Measurements from ENCODE around the gene CTXND1.

Gene CTXND1

GRCh38 chr15:80259942-80260510, 8.0 kb upstream of the CTXND1 start (continued):
- TF ChIP-seq PATZ1 (CRISPR knock-in tag; IDR thresholded peaks at IDR 0.05; ENCODE audit: borderline replicate concordance) (no peak), ESRRG (CRISPR knock-in tag; IDR thresholded peaks at IDR 0.05) (no peak), GLIS3 (CRISPR knock-in tag; IDR thresholded peaks at IDR 0.05) (no peak)

GRCh38 chr15:80251428-80252120, 439 bp downstream of the CTXND1 start:
- peak; percentile 37 for ATAC-seq
- TF ChIP-seq OSR1 (CRISPR knock-in tag; IDR thresholded peaks at IDR 0.05) (no peak), ZNF8 (CRISPR knock-in tag; IDR thresholded peaks at IDR 0.05) (no peak), GLIS3 (CRISPR knock-in tag; IDR thresholded peaks at IDR 0.05) (no peak), BACH2 (CRISPR knock-in tag; IDR thresholded peaks at IDR 0.05; ENCODE audit: borderline replicate concordance) (no peak), ZNF70 (CRISPR knock-in tag; IDR thresholded peaks at IDR 0.05) (no peak), POU6F1 (CRISPR knock-in tag; IDR thresholded peaks at IDR 0.05; ENCODE audit: borderline replicate concordance, low read depth) (no peak), ZFP3 (CRISPR knock-in tag; IDR thresholded peaks at IDR 0.05) (no peak), SNAI2 (CRISPR knock-in tag; IDR thresholded peaks at IDR 0.05) (no peak), CREB5 (CRISPR knock-in tag; IDR thresholded peaks at IDR 0.05; ENCODE audit: low read depth) (no peak), ZC3H10 (CRISPR knock-in tag; IDR thresholded peaks at IDR 0.05) (no peak), TCF4 (CRISPR knock-in tag; IDR thresholded peaks at IDR 0.05; ENCODE audit: borderline replicate concordance) (no peak)

- no peak for TF ChIP-seq POU6F1 (CRISPR knock-in tag; IDR thresholded peaks at IDR 0.05; ENCODE audit: borderline replicate concordance, low read depth)
- TF ChIP-seq PATZ1 (CRISPR knock-in tag; IDR thresholded peaks at IDR 0.05; ENCODE audit: borderline replicate concordance), result no peak
- TF ChIP-seq OSR1 (CRISPR knock-in tag; IDR thresholded peaks at IDR 0.05), result no peak
- no peak for TF ChIP-seq CSDC2 (CRISPR knock-in tag; IDR thresholded peaks at IDR 0.05)
- TF ChIP-seq ESRRG (CRISPR knock-in tag; IDR thresholded peaks at IDR 0.05), result no peak
- no peak for TF ChIP-seq ZC3H10 (CRISPR knock-in tag; IDR thresholded peaks at IDR 0.05)
- no peak for TF ChIP-seq GLIS3 (CRISPR knock-in tag; IDR thresholded peaks at IDR 0.05)
- TF ChIP-seq CREB5 (CRISPR knock-in tag; IDR thresholded peaks at IDR 0.05; ENCODE audit: low read depth), result no peak
- TF ChIP-seq ZNF70 (CRISPR knock-in tag; IDR thresholded peaks at IDR 0.05), result no peak
- no peak for ATAC-seq
Observed at GRCh38 chr15:80250614-80251427, 1.2 kb downstream of the CTXND1 start.

All from SK-N-SH treated with all-trans-retinoic acid at 6 μM for 48 hours (cell line).